Upper lobe of left lung (tissue), 6 donors: ENCODE measurements around the gene MUC2. TPM values are rescaled to one million over a fixed set of nuclear protein-coding genes. Genes with fewer than 3 reads are reported as not detected.

Experiments used
- ATAC-seq, 2 donors: fragments of 200-7000 bp; cut with Tn5 transposase; one replicate each; pipeline ENCODE4 v1.9.1; 2022; ENCODE audit warnings: mild to moderate bottlenecking in 2 of 2, moderate library complexity in 2 of 2; ENCODE audit not compliant: low FRiP score in 2 of 2
- DNase-seq, 2 donors: peaks; one replicate each; pipeline ENCODE4 v3.0.0-alpha.2; 2019 to 2020
- H3K27ac ChIP-seq, 4 donors: fragments of 200-600 bp; sonication (generic); one replicate each; pipeline ENCODE4 v1.5.1; 2016 to 2019
- H3K27me3 ChIP-seq, 4 donors: fragments of 200-600 bp; sonication (generic); one replicate each; pipeline ENCODE4 v1.5.1; 2017 to 2019
- H3K36me3 ChIP-seq, 4 donors: fragments of 200-600 bp; sonication (generic); one replicate each; pipeline ENCODE4 v1.5.1; 2016 to 2019
- H3K4me1 ChIP-seq, 4 donors: fragments of 200-600 bp; sonication (generic); one replicate each; pipeline ENCODE4 v1.5.1; 2018 to 2019
- H3K4me3 ChIP-seq, 4 donors: fragments of 200-600 bp; sonication (generic); one replicate each; pipeline ENCODE4 v1.5.1; 2017 to 2019; ENCODE audit warnings: mild to moderate bottlenecking in 2 of 4, moderate library complexity in 1 of 4
- H3K9me3 ChIP-seq, 4 donors: fragments of 200-600 bp; sonication (generic); one replicate each; pipeline ENCODE4 v1.5.1; 2018 to 2019
- CTCF ChIP-seq, 6 experiments: fragments of 450-650 bp in 4 of 6; fragments of 200-600 bp in 2 of 6; sonication (generic) in 2 of 6; IDR thresholded peaks; one replicate each; pipeline ENCODE4 v1.5.1; 2016 to 2019; ENCODE audit warnings: antibody characterized with exemption in 6 of 6
- EP300 ChIP-seq, 4 donors: sonication (generic); formaldehyde crosslinking; IDR thresholded peaks; one replicate each; pipeline ENCODE4 v1.5.1; 2017; ENCODE audit warnings: antibody characterized with exemption in 4 of 4, control low read depth in 2 of 4
- POLR2A ChIP-seq, 4 donors: fragments of 450-650 bp; IDR thresholded peaks; one replicate each; pipeline ENCODE4 v1.5.1; 2016 to 2017; ENCODE audit warnings: antibody characterized with exemption in 4 of 4, mild to moderate bottlenecking in 2 of 4
- POLR2AphosphoS5 ChIP-seq, 2 donors: sonication (generic); formaldehyde crosslinking; IDR thresholded peaks; one replicate each; pipeline ENCODE4 v1.5.1; 2017; ENCODE audit warnings: antibody characterized with exemption in 2 of 2
- WGBS, 2 donors: methylation state at CpG; one replicate each; pipeline ENCODE4 v1.1.5; 2017 to 2018; 5-methylcytosine and 5-hydroxymethylcytosine counted together
- total RNA-seq, 6 donors: library from RNA; depleted of rRNA in 4 of 6; stranded (reverse); fragments of >200 nt in 4 of 6; gene quantifications; one replicate each; pipeline versions ENCODE4 v1.1.0 to v1.2.1, GENCODE V29; 2016 to 2021
- donor health status: DM: no; HTN: no; CAD: no; lungs with moderate emphysema.
- donor health status: DM: no; HTN: yes; CAD: no; lungs with severe emphysema.

MUC2 gene
- total RNA-seq, 6 donors from 2014 or later: 0.11 to 0.84 TPM; not detected in 4

- TF ChIP-seq CTCF (IDR thresholded peaks at IDR 0.05) (no peak), EP300 (IDR thresholded peaks at IDR 0.05) (no peak), POLR2A (IDR thresholded peaks at IDR 0.05) (no peak), POLR2AphosphoS5 (IDR thresholded peaks at IDR 0.05) (no peak)
- 71 to 80% methylated on average over 5 to 6 of the region's 6 CpGs for WGBS, 2 donors
- H3K36me3 ChIP-seq: no peaks in the 10 kb centered on the region
- no peaks in the 10 kb centered on the region for H3K27me3 ChIP-seq
- no peak overlapping the region for H3K27ac ChIP-seq
- H3K4me1 ChIP-seq: no peaks in the 10 kb centered on the region
- H3K9me3 ChIP-seq: no peaks in the 10 kb centered on the region
- DNase-seq (peak; percentile 12 to 57), ATAC-seq (no peak)
- H3K4me3 ChIP-seq: no peak overlapping the region
Observed at GRCh38 chr11:1117992-1118391, 43.3 kb downstream of the MUC2 start.

- H3K27me3 ChIP-seq: no peaks in the 10 kb centered on the region
- TF ChIP-seq POLR2A (IDR thresholded peaks at IDR 0.05): no peak
- TF ChIP-seq CTCF (IDR thresholded peaks at IDR 0.05): no peak
- TF ChIP-seq EP300 (IDR thresholded peaks at IDR 0.05): no peak
- H3K4me1 ChIP-seq: no peaks in the 10 kb centered on the region
- ATAC-seq (no peak), DNase-seq (peak in 1 of 2 donors; percentile 42)
- H3K27ac ChIP-seq: no peak overlapping the region
- H3K4me3 ChIP-seq: no peak overlapping the region
- 69 to 72% methylated on average over 21 of the region's 22 CpGs for WGBS, 2 donors
- no peaks in the 10 kb centered on the region for H3K36me3 ChIP-seq
- H3K9me3 ChIP-seq: no peaks in the 10 kb centered on the region
Observed at GRCh38 chr11:1118755-1119603, 44.3 kb downstream of the MUC2 start.

GRCh38 chr11:1119604-1120146, 45.0 kb downstream of the MUC2 start:
- H3K36me3 ChIP-seq: no peaks in the 10 kb centered on the region
- DNase-seq: peak in 1 of 2 donors; percentile 60
- 79 to 83% methylated on average over 11 to 16 of the region's 17 CpGs for WGBS, 2 donors

GRCh38 chr11:1120532-1121330, 46.1 kb downstream of the MUC2 start:
- no peaks in the 10 kb centered on the region for H3K27me3 ChIP-seq
- no peak overlapping the region for H3K27ac ChIP-seq
- WGBS, 2 donors: 68 to 69% methylated on average over 17 to 20 of the region's 27 CpGs
- no peaks in the 10 kb centered on the region for H3K36me3 ChIP-seq
- H3K4me3 ChIP-seq: no peak overlapping the region
- DNase-seq: peak; percentile 18 to 66
- no peak for ATAC-seq
- TF ChIP-seq EP300 (IDR thresholded peaks at IDR 0.05) (no peak), POLR2A (IDR thresholded peaks at IDR 0.05) (no peak), POLR2AphosphoS5 (IDR thresholded peaks at IDR 0.05) (no peak), CTCF (IDR thresholded peaks at IDR 0.05) (no peak)
- H3K9me3 ChIP-seq: no peaks in the 10 kb centered on the region
- no peaks in the 10 kb centered on the region for H3K4me1 ChIP-seq

More at GRCh38 chr11:1119604-1120146, 45.0 kb downstream of the MUC2 start:
- Histone ChIP-seq H3K9me3 (no peaks in the 10 kb centered on the region), H3K27ac (no peak overlapping the region), H3K4me3 (no peak overlapping the region), H3K4me1 (no peaks in the 10 kb centered on the region), H3K27me3 (no peaks in the 10 kb centered on the region)
- TF ChIP-seq POLR2AphosphoS5 (IDR thresholded peaks at IDR 0.05) (no peak), POLR2A (IDR thresholded peaks at IDR 0.05) (no peak), EP300 (IDR thresholded peaks at IDR 0.05) (no peak), CTCF (IDR thresholded peaks at IDR 0.05) (no peak)
- ATAC-seq: no peak
